Gastrocnemius medialis (tissue), 4 donors: ENCODE data around the gene INSL6. TPM values are rescaled to one million over a fixed set of nuclear protein-coding genes. Genes with fewer than 3 reads are reported as not detected.

ENCODE experiments used
- ATAC-seq, 2 donors: fragments of 150-250 bp; one replicate each; pipeline ENCODE4 v1.9.1; 2016
- DNase-seq, 2 donors: peaks; one replicate each; pipeline ENCODE4 v3.0.0-alpha.2; 2019
- H3K27ac ChIP-seq, 4 donors: fragments of 200-600 bp; sonication (generic); 1 replicate in 1 of 4; 2 replicates in 3 of 4; pipeline ENCODE4 v1.5.1; 2016 to 2018; ENCODE audit warnings: mild to moderate bottlenecking in 2 of 4, moderate library complexity in 1 of 4
- H3K27me3 ChIP-seq, 3 donors: fragments of 200-600 bp; sonication (generic) in 2 of 3; 1 replicate in 1 of 3; 2 replicates in 2 of 3; pipeline versions ENCODE4 v1.5.1 to v1.6.0; 2016 to 2019; ENCODE audit warnings: mild to moderate bottlenecking in 1 of 3, moderate library complexity in 1 of 3
- H3K36me3 ChIP-seq, 2 donors: fragments of 200-600 bp; sonication (generic) in 1 of 2; one replicate each; pipeline ENCODE4 v1.5.1; 2017 to 2018
- H3K4me1 ChIP-seq, 2 donors: fragments of 200-600 bp; sonication (generic) in 1 of 2; one replicate each; pipeline ENCODE4 v1.5.1; 2016 to 2017; ENCODE audit warnings: mild to moderate bottlenecking in 2 of 2
- H3K4me3 ChIP-seq, 4 donors: fragments of 200-600 bp; sonication (generic) in 3 of 4; 1 replicate in 1 of 4; 2 replicates in 3 of 4; pipeline ENCODE4 v1.5.1; 2016 to 2019; ENCODE audit warnings: mild to moderate bottlenecking in 2 of 4
- H3K9me3 ChIP-seq, 3 donors: fragments of 200-600 bp; sonication (generic) in 2 of 3; 1 replicate in 1 of 3; 2 replicates in 2 of 3; pipeline ENCODE4 v1.5.1; 2016 to 2019
- POLR2A ChIP-seq, 2 donors: fragments of 450-650 bp; IDR thresholded peaks; one replicate each; pipeline ENCODE4 v1.6.1; 2017; ENCODE audit warnings: antibody characterized with exemption in 2 of 2, mild to moderate bottlenecking in 2 of 2, moderate library complexity in 2 of 2
- in situ Hi-C, 4 donors: fragments of 200-750 bp; cut with MboI; loops; one replicate each; pipeline versions ENCODE4 v1.15.0 to v1.8.0; 2017; ENCODE audit warnings: low sequenced_read_pairs in 4 of 4
- intact Hi-C: fragments of 100-400 bp; cut with DNase I; formaldehyde crosslinking; loops from one replicate; pipeline ENCODE4 v1.15.1; 2023; ENCODE audit warnings: low total_unique reads
- total RNA-seq, 4 donors: library from RNA; depleted of rRNA; stranded (reverse); fragments of >200 nt; gene quantifications; one replicate each; pipeline versions ENCODE4 v1.1.0 to v1.2.3, GENCODE V29; 2016
- TF ChIP-seq, protein P1 (sequence below), 5 experiments: fragments of 450-650 bp in 3 of 5; fragments of 200-600 bp in 2 of 5; sonication (generic) in 2 of 5; IDR thresholded peaks in 4 of 5; conservative IDR thresholded peaks in 1 of 5; 1 replicate in 4 of 5; 2 replicates in 1 of 5; pipeline ENCODE4 v1.5.1; 2016 to 2019; ENCODE audit warnings: antibody characterized with exemption in 5 of 5, mild to moderate bottlenecking in 3 of 5, moderate library complexity in 3 of 5

Gene INSL6
- total RNA-seq, 4 donors from 2014 or later, result not detected

GRCh38 chr9:5195463-5195862 is 10.0 kb upstream of the INSL6 start:
- ATAC-seq (no peak), DNase-seq (no peak)
- H3K4me3 ChIP-seq, result no peak overlapping the region
- no peaks in the 10 kb centered on the region for H3K9me3 ChIP-seq
- no peak overlapping the region for H3K27ac ChIP-seq
- TF ChIP-seq, protein P1, sequence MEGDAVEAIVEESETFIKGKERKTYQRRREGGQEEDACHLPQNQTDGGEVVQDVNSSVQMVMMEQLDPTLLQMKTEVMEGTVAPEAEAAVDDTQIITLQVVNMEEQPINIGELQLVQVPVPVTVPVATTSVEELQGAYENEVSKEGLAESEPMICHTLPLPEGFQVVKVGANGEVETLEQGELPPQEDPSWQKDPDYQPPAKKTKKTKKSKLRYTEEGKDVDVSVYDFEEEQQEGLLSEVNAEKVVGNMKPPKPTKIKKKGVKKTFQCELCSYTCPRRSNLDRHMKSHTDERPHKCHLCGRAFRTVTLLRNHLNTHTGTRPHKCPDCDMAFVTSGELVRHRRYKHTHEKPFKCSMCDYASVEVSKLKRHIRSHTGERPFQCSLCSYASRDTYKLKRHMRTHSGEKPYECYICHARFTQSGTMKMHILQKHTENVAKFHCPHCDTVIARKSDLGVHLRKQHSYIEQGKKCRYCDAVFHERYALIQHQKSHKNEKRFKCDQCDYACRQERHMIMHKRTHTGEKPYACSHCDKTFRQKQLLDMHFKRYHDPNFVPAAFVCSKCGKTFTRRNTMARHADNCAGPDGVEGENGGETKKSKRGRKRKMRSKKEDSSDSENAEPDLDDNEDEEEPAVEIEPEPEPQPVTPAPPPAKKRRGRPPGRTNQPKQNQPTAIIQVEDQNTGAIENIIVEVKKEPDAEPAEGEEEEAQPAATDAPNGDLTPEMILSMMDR (IDR thresholded peaks at IDR 0.05 in 4 of 5, conservative IDR thresholded peaks at IDR 0.05 in 1 of 5), result no peak
- no peak for TF ChIP-seq POLR2A (IDR thresholded peaks at IDR 0.05)
- H3K36me3 ChIP-seq, result no peaks in the 10 kb centered on the region
- H3K4me1 ChIP-seq, result no peaks in the 10 kb centered on the region
- in situ Hi-C loops (loop anchor here (25.0 kb wide), 2 partner anchors 217 to 392 kb away; no protein-coding TSS in a partner anchor), intact Hi-C loops (no loop called here)
- H3K27me3 ChIP-seq, result no peaks in the 10 kb centered on the region

GRCh38 chr9:5193345-5193744 is 7.9 kb upstream of the INSL6 start:
- Histone ChIP-seq H3K36me3 (no peaks in the 10 kb centered on the region), H3K9me3 (no peaks in the 10 kb centered on the region), H3K4me3 (no peak overlapping the region), H3K27ac (no peak overlapping the region), H3K27me3 (no peaks in the 10 kb centered on the region), H3K4me1 (no peaks in the 10 kb centered on the region)
- DNase-seq (no peak), ATAC-seq (no peak)
- TF ChIP-seq POLR2A (IDR thresholded peaks at IDR 0.05), result no peak
- TF ChIP-seq, protein P1 (IDR thresholded peaks at IDR 0.05 in 4 of 5, conservative IDR thresholded peaks at IDR 0.05 in 1 of 5), result no peak
- in situ Hi-C loops (loop anchor here (25.0 kb wide), 2 partner anchors 219 to 394 kb away; no protein-coding TSS in a partner anchor), intact Hi-C loops (no loop called here)

DNA sequence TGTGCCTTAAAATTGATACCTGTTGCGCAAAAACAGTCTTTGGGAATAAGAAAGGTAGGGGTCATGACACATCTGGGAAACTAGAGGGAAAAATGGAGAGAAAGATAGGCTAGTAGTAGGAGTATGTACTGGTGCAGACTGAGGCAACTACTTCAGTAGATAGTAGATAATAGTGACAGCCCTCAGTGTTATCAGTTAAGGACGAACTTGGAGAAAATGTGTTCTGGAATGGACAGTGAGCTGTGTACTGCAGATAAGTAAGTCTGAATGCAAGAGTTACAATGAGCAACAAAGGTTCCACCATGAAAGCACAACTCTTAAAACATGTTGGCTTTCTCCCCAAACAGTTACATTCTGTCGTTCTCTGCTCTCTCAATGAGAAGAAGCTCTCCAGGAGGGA is 6.5 kb upstream of the INSL6 start:
- H3K27me3 ChIP-seq, result no peaks in the 10 kb centered on the region
- H3K4me1 ChIP-seq, result no peaks in the 10 kb centered on the region
- in situ Hi-C loops (loop anchor here (25.0 kb wide), 2 partner anchors 220 to 395 kb away; no protein-coding TSS in a partner anchor), intact Hi-C loops (no loop called here)
- ATAC-seq, result no peak
- H3K4me3 ChIP-seq, result no peak overlapping the region
- H3K27ac ChIP-seq, result no peak overlapping the region
- H3K9me3 ChIP-seq, result no peaks in the 10 kb centered on the region
- H3K36me3 ChIP-seq, result no peaks in the 10 kb centered on the region
- TF ChIP-seq, protein P1 (IDR thresholded peaks at IDR 0.05 in 4 of 5, conservative IDR thresholded peaks at IDR 0.05 in 1 of 5), result no peak
- no peak for TF ChIP-seq POLR2A (IDR thresholded peaks at IDR 0.05)
- no peak for DNase-seq

DNA sequence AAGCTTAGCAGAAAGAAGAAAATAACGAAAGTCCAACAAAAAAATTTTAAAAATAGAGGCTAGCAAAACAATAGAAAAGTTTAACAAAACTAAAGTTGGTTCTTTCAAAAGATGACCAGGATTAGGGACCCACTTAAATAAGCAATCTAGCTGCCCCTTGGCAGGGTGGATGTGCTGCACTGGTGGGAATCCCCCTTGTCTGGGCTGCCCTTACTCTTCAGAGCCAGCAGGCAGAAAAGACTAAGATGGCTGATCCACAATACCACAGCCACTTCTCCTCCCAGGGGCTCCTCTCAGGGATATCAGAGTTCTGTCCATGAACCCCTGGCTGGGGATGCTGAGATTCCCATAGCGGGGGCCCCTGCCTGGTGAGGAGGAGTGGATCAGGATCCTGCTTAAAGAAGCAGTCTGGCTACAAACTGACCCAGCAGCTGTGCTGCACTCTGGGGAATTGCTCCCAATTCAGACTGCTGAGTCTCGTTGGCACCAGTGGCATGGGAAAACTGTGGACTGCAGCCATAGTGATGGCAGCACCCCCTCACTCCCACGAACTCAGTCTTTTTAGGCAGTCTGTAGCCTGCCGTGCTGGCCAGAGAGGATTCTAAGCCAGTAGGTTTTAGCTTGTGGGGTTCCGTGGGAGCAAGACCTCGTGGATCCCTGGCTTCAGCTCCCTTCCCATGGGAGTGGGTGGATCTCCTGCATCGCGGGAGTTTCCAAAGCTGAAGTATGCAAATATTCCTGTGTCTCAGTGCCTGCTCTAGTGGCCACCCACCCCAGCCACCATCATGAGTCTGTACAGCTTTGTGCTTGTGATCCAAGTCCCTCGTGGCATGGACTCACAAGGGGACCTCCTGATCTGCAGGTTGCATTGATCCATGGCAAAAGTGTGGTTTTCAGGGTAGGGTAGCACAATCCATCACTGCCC is 2.9 kb upstream of the INSL6 start:
- no peaks in the 10 kb centered on the region for H3K27me3 ChIP-seq
- no peaks in the 10 kb centered on the region for H3K9me3 ChIP-seq
- no peak overlapping the region for H3K27ac ChIP-seq
- no peaks in the 10 kb centered on the region for H3K4me1 ChIP-seq
- TF ChIP-seq, protein P1 (IDR thresholded peaks at IDR 0.05 in 4 of 5, conservative IDR thresholded peaks at IDR 0.05 in 1 of 5), result no peak
- TF ChIP-seq POLR2A (IDR thresholded peaks at IDR 0.05), result no peak
- DNase-seq (no peak), ATAC-seq (no peak)
- H3K36me3 ChIP-seq, result no peaks in the 10 kb centered on the region
- intact Hi-C loops, result loop anchor here (5.0 kb wide), 1 partner anchor 414 kb away; no protein-coding TSS in a partner anchor
- in situ Hi-C loops, result loop anchor here (5.0 to 25.0 kb wide), 4 partner anchors 224 to 414 kb away; no protein-coding TSS in a partner anchor
- H3K4me3 ChIP-seq, result no peak overlapping the region
